T-helper 1 cell treated with Interleukin-12 subunit alpha and Interleukin-12 subunit beta and Interleukin-4 antibody, amounts not matched to agents 30 ng/mL and 1 ng/mL, for 36 hours (primary cell): ENCODE data around the gene IFNLR1. TPM values are rescaled to one million over a fixed set of nuclear protein-coding genes. Genes with fewer than 3 reads are reported as not detected.

Source experiments
- intact Hi-C: fragments of 100-400 bp; cut with micrococcal nuclease; formaldehyde crosslinking; loops from one replicate; pipeline ENCODE4 v1.15.1; 2024
- total RNA-seq: library from RNA; stranded (reverse); gene quantifications from 2 replicates; pipeline ENCODE4 v1.2.3, GENCODE V29; 2022

IFNLR1 gene
- total RNA-seq, 1 donor from 2014 or later = 1.6 TPM

- intact Hi-C loops = no loop called here
Measured at GRCh38 chr1:24179251-24179840, 7.7 kb downstream of the IFNLR1 start.

GRCh38 chr1:24178407-24178806 lies 8.7 kb downstream of the IFNLR1 start:
- intact Hi-C loops = no loop called here

GRCh38 chr1:24177161-24177560 lies 9.9 kb downstream of the IFNLR1 start:
- intact Hi-C loops = no loop called here

GRCh38 chr1:24175033-24175755 lies 11.9 kb downstream of the IFNLR1 start:
- intact Hi-C loops = no loop called here

- intact Hi-C loops = no loop called here
Measured at GRCh38 chr1:24173638-24174575, 13.2 kb downstream of the IFNLR1 start.

DNA sequence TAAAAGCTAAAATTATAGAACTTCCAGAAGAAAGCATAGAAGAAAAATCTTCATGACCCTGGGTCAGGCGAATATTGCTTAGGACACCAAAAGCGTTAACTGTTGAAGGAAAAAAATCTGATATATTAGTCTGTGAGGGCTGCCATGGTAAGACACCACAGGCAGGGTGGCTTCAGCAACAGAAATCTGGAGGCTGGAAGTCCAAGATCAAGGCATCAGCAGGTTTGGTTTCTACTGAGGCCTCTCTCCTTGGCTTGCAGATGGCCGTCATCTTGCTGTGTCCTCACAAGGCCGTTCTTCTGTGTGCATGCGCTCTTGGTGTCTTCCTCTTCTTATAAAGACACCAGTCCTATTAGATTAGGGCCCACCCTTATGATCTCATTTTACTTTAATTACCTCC lies 14.5 kb downstream of the IFNLR1 start:
- intact Hi-C loops = no loop called here

GRCh38 chr1:24169286-24169685 lies 17.8 kb downstream of the IFNLR1 start:
- intact Hi-C loops = no loop called here

DNA sequence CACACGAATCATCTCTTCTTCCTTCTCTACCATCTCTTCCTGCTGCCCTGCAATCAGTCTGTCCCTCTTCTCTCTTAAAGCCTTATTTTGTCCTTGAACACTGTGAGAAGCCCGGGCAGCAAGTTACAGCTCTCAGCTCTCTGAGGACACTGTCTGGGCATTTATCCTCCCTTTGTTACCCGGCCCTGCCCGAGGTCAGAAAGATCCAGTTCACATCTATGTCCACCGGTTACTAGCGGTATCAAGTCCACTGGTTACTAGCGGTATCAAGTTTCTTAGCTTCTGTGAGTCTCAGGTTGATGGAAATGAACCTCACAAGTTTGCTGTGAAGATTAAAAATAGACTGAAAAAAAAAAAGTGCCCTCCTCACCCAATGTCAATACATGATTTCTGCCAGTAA lies 18.8 kb downstream of the IFNLR1 start:
- intact Hi-C loops = no loop called here

- intact Hi-C loops = no loop called here
Measured at GRCh38 chr1:24167008-24167407, 20.1 kb downstream of the IFNLR1 start.

DNA sequence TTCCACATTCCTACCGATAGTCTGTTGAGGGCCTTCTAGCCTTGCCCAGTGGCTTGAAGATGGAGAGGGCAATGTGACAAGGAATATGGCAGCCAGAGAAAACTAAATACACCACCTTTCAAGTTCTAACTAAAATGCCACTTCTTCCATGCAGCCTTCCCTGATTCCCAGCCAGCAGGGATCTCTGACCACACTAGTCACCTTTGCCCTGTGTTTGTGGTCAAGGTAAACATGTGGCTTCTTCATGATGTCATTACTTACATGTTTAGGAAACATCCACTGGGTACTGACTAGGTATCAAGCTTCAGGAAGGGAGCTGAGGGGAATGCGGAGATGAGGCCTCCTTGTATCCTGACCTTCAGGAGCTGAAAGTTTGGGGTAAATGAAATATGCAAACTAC lies 21.6 kb downstream of the IFNLR1 start:
- intact Hi-C loops = no loop called here

GRCh38 chr1:24164004-24164403 lies 23.1 kb downstream of the IFNLR1 start:
- intact Hi-C loops = no loop called here

- intact Hi-C loops = no loop called here
Measured at GRCh38 chr1:24162201-24162600, 24.9 kb downstream of the IFNLR1 start.

DNA sequence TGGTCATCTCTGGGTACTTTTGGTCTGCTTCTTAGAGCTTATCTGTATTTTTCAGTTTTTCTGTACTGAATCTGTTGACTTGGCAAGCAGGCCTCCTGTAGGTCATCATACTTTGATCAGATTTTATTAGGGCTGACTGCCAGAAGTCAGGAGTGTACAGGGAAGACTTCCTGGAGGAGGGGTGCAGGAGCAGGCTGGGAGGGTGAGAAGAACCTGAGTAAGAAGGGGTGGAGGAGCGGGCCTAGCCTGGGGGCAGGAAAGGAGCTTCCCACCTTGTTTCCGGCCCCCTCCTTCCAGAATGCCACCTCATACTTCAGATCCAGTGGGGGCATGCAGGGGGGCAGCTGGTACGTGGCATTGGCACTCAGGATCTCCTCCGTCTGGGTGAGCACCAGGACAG lies 25.8 kb downstream of the IFNLR1 start:
- intact Hi-C loops = no loop called here

- intact Hi-C loops = no loop called here
Measured at GRCh38 chr1:24159366-24159765, 27.7 kb downstream of the IFNLR1 start.

GRCh38 chr1:24157918-24158481 lies 29.1 kb downstream of the IFNLR1 start:
- intact Hi-C loops = no loop called here

- intact Hi-C loops = no loop called here
Measured at GRCh38 chr1:24156542-24157260, 30.4 kb downstream of the IFNLR1 start.

DNA sequence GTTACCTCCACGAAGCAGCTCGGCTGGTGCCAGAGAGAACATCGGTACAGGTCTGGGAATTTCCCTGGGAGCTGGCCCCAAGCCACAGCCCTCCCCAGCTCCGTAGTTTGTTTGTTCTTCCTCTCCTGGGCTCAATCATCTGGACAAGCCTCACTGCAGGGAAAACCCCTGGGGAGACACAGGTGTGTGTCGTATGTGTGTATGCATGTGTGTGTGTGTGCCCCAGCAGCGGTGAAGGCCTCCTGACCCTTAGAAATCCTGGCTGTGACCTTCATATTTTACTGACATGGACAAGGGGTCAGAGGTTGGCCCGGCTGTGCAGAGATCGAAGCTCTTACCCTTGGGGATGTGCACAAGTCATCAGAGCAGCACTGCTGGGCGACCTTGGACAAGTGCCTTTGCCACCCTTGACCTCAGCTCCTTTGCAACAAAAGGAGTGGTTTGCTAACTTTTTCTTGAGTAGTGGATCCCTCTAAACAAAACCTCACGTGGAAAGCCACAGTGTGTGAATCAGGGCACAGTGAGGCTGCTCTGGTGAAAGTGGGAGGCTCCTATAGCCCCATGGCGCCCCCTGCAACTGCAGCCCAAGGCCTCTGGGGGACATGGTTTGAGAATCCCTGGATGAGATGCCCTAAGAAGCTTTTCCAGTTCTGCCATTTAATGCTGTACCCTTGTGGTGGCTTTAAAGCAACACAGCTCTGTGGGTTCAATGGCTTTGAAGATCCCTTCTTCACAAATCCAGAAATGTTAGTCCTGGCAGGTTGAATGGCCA lies 31.9 kb downstream of the IFNLR1 start:
- intact Hi-C loops = no loop called here

DNA sequence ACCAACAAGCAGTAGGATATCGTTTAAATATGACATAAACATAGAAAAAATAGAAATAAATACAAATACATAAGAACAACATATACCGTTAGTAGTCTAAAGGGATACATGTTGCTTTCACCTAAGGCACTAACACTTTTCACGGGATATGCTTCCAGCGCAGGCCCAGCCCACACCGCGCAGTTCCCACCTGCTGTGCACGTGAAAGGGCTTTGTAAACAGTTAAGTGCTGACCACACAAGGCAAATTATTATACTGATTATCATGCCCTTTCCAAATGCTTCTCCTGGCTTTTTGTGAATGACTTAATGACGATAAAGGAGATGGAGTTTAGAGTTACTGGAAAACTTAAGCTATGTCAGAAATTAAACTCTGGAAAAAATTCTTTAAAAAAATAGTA lies 32.9 kb downstream of the IFNLR1 start:
- intact Hi-C loops = no loop called here

DNA sequence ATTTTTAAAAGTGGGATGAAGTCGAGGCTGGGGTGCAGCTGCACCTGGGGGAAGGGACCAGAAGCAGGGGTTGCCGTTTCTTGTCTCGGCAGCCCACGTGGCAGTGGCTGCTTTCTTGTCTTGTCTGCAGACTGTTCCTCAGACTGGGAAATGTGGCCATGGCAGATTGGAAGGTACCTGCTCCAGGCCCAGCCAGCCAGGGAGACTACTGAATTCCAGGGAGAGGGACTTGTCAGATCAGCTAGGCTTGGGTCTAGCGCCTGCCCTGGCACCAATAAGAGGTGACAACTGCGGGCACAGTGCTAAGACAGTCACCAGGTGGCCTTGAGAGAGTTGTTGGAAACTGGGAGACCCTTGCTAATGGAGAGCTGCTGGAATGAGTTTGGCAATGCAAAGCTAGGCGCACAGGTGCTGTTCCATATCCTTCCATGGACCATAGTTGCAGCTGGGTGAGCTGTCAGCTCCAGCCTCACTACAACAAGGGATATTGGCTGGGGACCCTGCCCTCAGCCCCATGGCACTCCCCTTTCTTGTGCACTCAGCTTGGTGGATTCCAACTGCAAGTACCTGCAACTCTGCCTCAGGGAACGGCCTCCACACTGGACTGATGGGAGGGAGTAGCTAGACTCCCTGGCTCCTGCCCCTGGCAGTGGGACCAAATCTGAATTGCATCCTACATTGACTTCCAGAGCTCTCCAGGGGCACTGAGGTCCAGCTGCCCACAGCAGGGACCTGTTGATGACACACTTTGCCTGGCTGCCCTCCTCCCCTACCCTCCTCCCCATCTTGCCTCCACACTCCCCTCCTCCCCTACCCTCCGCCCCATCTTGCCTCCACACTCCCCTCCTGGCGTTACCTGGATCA lies 34.2 kb downstream of the IFNLR1 start:
- intact Hi-C loops = no loop called here

GRCh38 chr1:24151175-24151533 lies 35.9 kb downstream of the IFNLR1 start:
- intact Hi-C loops = no loop called here
